GM12873 (cell line): Measurements from ENCODE around the gene TRIM7.
"Not testable (repeated sequence)": the region's sequence is repeated elsewhere in the genome, so short reads cannot be mapped to it uniquely, and the experiment has no call there.

Source experiments
- TF ChIP-seq, protein P1 (sequence below): IDR thresholded peaks from 2 replicates; pipeline ENCODE4 v1.5.1; 2012; ENCODE audit warnings: low read depth, mild to moderate bottlenecking, moderate library complexity, low read length, control low read depth; ENCODE audit not compliant: insufficient read depth; ENCODE audit errors: missing control alignments

TRIM7 gene

GRCh38 chr5:181146927-181147636 is 57.9 kb downstream of the TRIM7 start, which contains the start of gene OR2V2:
OR2V2 (plus strand) TSS chr5:181147586; CDS start chr5:181154943, 7,357 bp downstream.
- TF ChIP-seq, protein P1, sequence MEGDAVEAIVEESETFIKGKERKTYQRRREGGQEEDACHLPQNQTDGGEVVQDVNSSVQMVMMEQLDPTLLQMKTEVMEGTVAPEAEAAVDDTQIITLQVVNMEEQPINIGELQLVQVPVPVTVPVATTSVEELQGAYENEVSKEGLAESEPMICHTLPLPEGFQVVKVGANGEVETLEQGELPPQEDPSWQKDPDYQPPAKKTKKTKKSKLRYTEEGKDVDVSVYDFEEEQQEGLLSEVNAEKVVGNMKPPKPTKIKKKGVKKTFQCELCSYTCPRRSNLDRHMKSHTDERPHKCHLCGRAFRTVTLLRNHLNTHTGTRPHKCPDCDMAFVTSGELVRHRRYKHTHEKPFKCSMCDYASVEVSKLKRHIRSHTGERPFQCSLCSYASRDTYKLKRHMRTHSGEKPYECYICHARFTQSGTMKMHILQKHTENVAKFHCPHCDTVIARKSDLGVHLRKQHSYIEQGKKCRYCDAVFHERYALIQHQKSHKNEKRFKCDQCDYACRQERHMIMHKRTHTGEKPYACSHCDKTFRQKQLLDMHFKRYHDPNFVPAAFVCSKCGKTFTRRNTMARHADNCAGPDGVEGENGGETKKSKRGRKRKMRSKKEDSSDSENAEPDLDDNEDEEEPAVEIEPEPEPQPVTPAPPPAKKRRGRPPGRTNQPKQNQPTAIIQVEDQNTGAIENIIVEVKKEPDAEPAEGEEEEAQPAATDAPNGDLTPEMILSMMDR = not testable (repeated sequence)

- TF ChIP-seq, protein P1 = no peak
Measured at GRCh38 chr5:181145133-181145532, 59.9 kb downstream of the TRIM7 start.
